Fibroblast of skin of left quadriceps (primary cell): ENCODE results near the gene PMM2.

Source experiments
- DNase-seq, 2 experiments: peaks; one replicate each; pipeline ENCODE4 v3.0.0-alpha.2; 2013; ENCODE audit warnings: low read depth in 2 of 2

Gene PMM2

GRCh38 chr16:8850279-8850885, 52.7 kb downstream of the PMM2 start:
- DNase-seq: no peak

GRCh38 chr16:8851761-8852403, 54.2 kb downstream of the PMM2 start:
- DNase-seq: no peak

GRCh38 chr16:8852534-8852933, 54.9 kb downstream of the PMM2 start:
- DNase-seq: no peak

- no peak for DNase-seq
Measured at GRCh38 chr16:8853150-8853549, 55.5 kb downstream of the PMM2 start.

GRCh38 chr16:8853611-8854010, 56.0 kb downstream of the PMM2 start:
- DNase-seq: no peak

- no peak for DNase-seq
Measured at GRCh38 chr16:8854298-8854948, 56.8 kb downstream of the PMM2 start.

GRCh38 chr16:8855051-8855786, 57.6 kb downstream of the PMM2 start:
- no peak for DNase-seq

GRCh38 chr16:8855972-8856371, 58.3 kb downstream of the PMM2 start:
- DNase-seq: no peak

GRCh38 chr16:8858994-8859912, 61.6 kb downstream of the PMM2 start:
- no peak for DNase-seq

- no peak for DNase-seq
Measured at GRCh38 chr16:8859913-8860881, 62.6 kb downstream of the PMM2 start.

GRCh38 chr16:8861563-8862308, 64.1 kb downstream of the PMM2 start:
- DNase-seq: no peak

- no peak for DNase-seq
Measured at GRCh38 chr16:8862309-8863130, 64.9 kb downstream of the PMM2 start.

- no peak for DNase-seq
Measured at GRCh38 chr16:8863594-8864424, 66.2 kb downstream of the PMM2 start.

- no peak for DNase-seq
Measured at GRCh38 chr16:8864480-8865110, 67.0 kb downstream of the PMM2 start.

GRCh38 chr16:8865145-8865882, 67.7 kb downstream of the PMM2 start:
- no peak for DNase-seq

GRCh38 chr16:8866118-8866883, 68.7 kb downstream of the PMM2 start:
- DNase-seq: no peak
